CD8-positive, alpha-beta memory T cell (primary cell): Measurements from ENCODE around the gene SPPL3. TPM values are rescaled to one million over a fixed set of nuclear protein-coding genes. Genes with fewer than 3 reads are reported as not detected.

Experiments
- CTCF ChIA-PET: fragments of 350-600 bp; sonication (Branson Sonifier 250); formaldehyde crosslinking; loops from one replicate; lab custom pipeline; 2021; ENCODE audit warnings: antibody characterized with exemption; lab: Charles Lee
- POLR2A ChIA-PET: fragments of 350-600 bp; sonication (Branson Sonifier 250); formaldehyde crosslinking; loops from one replicate; lab custom pipeline; 2021; ENCODE audit warnings: antibody characterized with exemption; lab: Charles Lee
- DNase-seq, 5 donors: peaks; one replicate each; pipeline versions ENCODE4 v3.0.0 to v3.0.0-alpha.2; 2020 to 2022; ENCODE audit warnings: mixed read lengths in 1 of 5
- H3K27ac ChIP-seq: one replicate; pipeline ENCODE4 v1.7.0; 2013; ENCODE audit warnings: low read depth, mild to moderate bottlenecking, low read length, moderate library complexity
- H3K27me3 ChIP-seq: 2 replicates; pipeline ENCODE4 v1.7.0; 2013; ENCODE audit warnings: low read length, mild to moderate bottlenecking; ENCODE audit not compliant: insufficient read depth, poor library complexity, severe bottlenecking
- H3K36me3 ChIP-seq: 2 replicates; pipeline ENCODE4 v1.7.0; 2013; ENCODE audit warnings: mild to moderate bottlenecking, low read length, moderate library complexity; ENCODE audit not compliant: insufficient read depth
- H3K4me1 ChIP-seq: 2 replicates; pipeline ENCODE4 v1.7.0; 2013; ENCODE audit warnings: mild to moderate bottlenecking, low read length, moderate library complexity; ENCODE audit not compliant: insufficient read depth
- H3K4me3 ChIP-seq: 2 replicates; pipeline ENCODE4 v1.7.0; 2013; ENCODE audit warnings: mild to moderate bottlenecking, low read length
- H3K9me3 ChIP-seq: 2 replicates; pipeline ENCODE4 v1.7.0; 2013; ENCODE audit warnings: mild to moderate bottlenecking, low read length
- H3K27ac Mint-ChIP-seq, 8 donors: one replicate each; pipeline ENCODE4 v1.8.0; 2020 to 2021; ENCODE audit warnings: mixed read lengths in 8 of 8, mild to moderate bottlenecking in 6 of 8, inconsistent platforms in 3 of 8, moderate library complexity in 3 of 8
- H3K27me3 Mint-ChIP-seq, 2 donors: one replicate each; pipeline ENCODE4 v1.8.0; 2020 to 2021; ENCODE audit warnings: mixed read lengths in 2 of 2, mild to moderate bottlenecking in 1 of 2, moderate library complexity in 1 of 2
- H3K36me3 Mint-ChIP-seq, 3 donors: one replicate each; pipeline ENCODE4 v1.8.0; 2020 to 2021; ENCODE audit warnings: mixed read lengths in 3 of 3, inconsistent platforms in 1 of 3, mild to moderate bottlenecking in 1 of 3
- H3K4me1 Mint-ChIP-seq, 3 donors: one replicate each; pipeline ENCODE4 v1.8.0; 2020 to 2021; ENCODE audit warnings: mixed read lengths in 3 of 3, inconsistent platforms in 1 of 3, mild to moderate bottlenecking in 1 of 3
- H3K4me3 Mint-ChIP-seq, 7 donors: one replicate each; pipeline ENCODE4 v1.8.0; 2020 to 2021; ENCODE audit warnings: mixed read lengths in 7 of 7, mild to moderate bottlenecking in 6 of 7, moderate library complexity in 4 of 7, inconsistent platforms in 2 of 7
- H3K9me3 Mint-ChIP-seq, 5 donors: one replicate each; pipeline ENCODE4 v1.8.0; 2020 to 2022; ENCODE audit warnings: mixed read lengths in 5 of 5, mild to moderate bottlenecking in 3 of 5, moderate library complexity in 2 of 5, inconsistent platforms in 1 of 5
- polyA plus RNA-seq: library from polyadenylated mRNA; unstranded; fragments of 300-500 nt; fragmentation: Illumina TruSeq; gene quantifications from one replicate; pipeline ENCODE4 v1.2.3, GENCODE V29; 2021
- total RNA-seq, 2 experiments: library from RNA; stranded (reverse); gene quantifications; one replicate each; pipeline ENCODE4 v1.2.3, GENCODE V29; 2021

SPPL3 gene
- total and polyA plus RNA-seq, 3 experiments from 2014 or later: 33.1 to 35.6 (median 34.9) TPM

GRCh38 chr12:120775862-120776552, 128.2 kb downstream of the SPPL3 start:
- H3K9me3 ChIP-seq: no peaks in the 10 kb centered on the region
- Mint-ChIP-seq H3K4me1 (peaks cover 26 to 31% (median 30%) of the 10 kb centered on the region in 3 donors), H3K4me3 (no peak overlapping the region), H3K27ac (no peak overlapping the region), H3K36me3 (peaks cover 0 to 74% (median 14%) of the 10 kb centered on the region in 3 donors), H3K27me3 (peaks cover 0 to 1% of the 10 kb centered on the region in 2 donors), H3K9me3 (no peaks in the 10 kb centered on the region)
- no peaks in the 10 kb centered on the region for H3K4me1 ChIP-seq
- peaks cover 11% of the 10 kb centered on the region for H3K36me3 ChIP-seq
- no peak overlapping the region for H3K4me3 ChIP-seq
- DNase-seq: no peak
- no peaks in the 10 kb centered on the region for H3K27me3 ChIP-seq
- no peak overlapping the region for H3K27ac ChIP-seq
- ChIA-PET CTCF (no interaction called here), POLR2A (no interaction called here)

- Histone ChIP-seq H3K27me3 (no peaks in the 10 kb centered on the region), H3K4me3 (no peak overlapping the region), H3K9me3 (no peaks in the 10 kb centered on the region), H3K4me1 (no peaks in the 10 kb centered on the region), H3K36me3 (peaks cover 11% of the 10 kb centered on the region), H3K27ac (no peak overlapping the region)
- Mint-ChIP-seq H3K4me3 (peak overlapping the region in 3 of 7 donors; percentile 12 to 29 (median 14)), H3K9me3 (no peaks in the 10 kb centered on the region), H3K27ac (peak overlapping the region in 6 of 8 donors; percentile 35 to 93 (median 74)), H3K27me3 (peaks cover 0 to 1% of the 10 kb centered on the region in 2 donors), H3K4me1 (peaks cover 26 to 37% (median 28%) of the 10 kb centered on the region in 3 donors), H3K36me3 (peaks cover 0 to 79% (median 19%) of the 10 kb centered on the region in 3 donors)
- DNase-seq: no peak
- ChIA-PET POLR2A (no interaction called here), CTCF (interaction anchor here (1.1 kb wide), 1 partner anchor 10 kb away, joined by 4 read pairs; no protein-coding TSS in a partner anchor)
Measured at GRCh38 chr12:120774169-120774916, 129.8 kb downstream of the SPPL3 start.

GRCh38 chr12:120771097-120771496, 133.1 kb downstream of the SPPL3 start:
- H3K27ac ChIP-seq: no peak overlapping the region
- H3K9me3 ChIP-seq: no peaks in the 10 kb centered on the region
- peaks cover 24 to 34% (median 24%) of the 10 kb centered on the region in 3 donors for H3K4me1 Mint-ChIP-seq
- H3K36me3 ChIP-seq: peaks cover 42% of the 10 kb centered on the region
- peaks cover under 1 to 89% (median 26%) of the 10 kb centered on the region in 3 donors for H3K36me3 Mint-ChIP-seq
- CTCF ChIA-PET: no interaction called here
- no peak overlapping the region for H3K4me3 ChIP-seq
- POLR2A ChIA-PET: no interaction called here
- H3K4me1 ChIP-seq: no peaks in the 10 kb centered on the region
- H3K9me3 Mint-ChIP-seq: no peaks in the 10 kb centered on the region
- DNase-seq: no peak
- H3K27me3 Mint-ChIP-seq: peaks cover 0 to 1% of the 10 kb centered on the region in 2 donors
- H3K27ac Mint-ChIP-seq: peak overlapping the region in 5 of 8 donors; percentile 13 to 86 (median 64)
- no peak overlapping the region for H3K4me3 Mint-ChIP-seq
- no peaks in the 10 kb centered on the region for H3K27me3 ChIP-seq

- Mint-ChIP-seq H3K27ac (peak overlapping the region in 1 of 8 donors; percentile 21), H3K4me3 (no peak overlapping the region), H3K4me1 (peaks cover 0 to 6% (median 2%) of the 10 kb centered on the region in 3 donors), H3K9me3 (no peaks in the 10 kb centered on the region), H3K36me3 (peaks cover 4 to 94% (median 26%) of the 10 kb centered on the region in 3 donors), H3K27me3 (peaks cover 0 to 1% of the 10 kb centered on the region in 2 donors)
- no peaks in the 10 kb centered on the region for H3K9me3 ChIP-seq
- no peak overlapping the region for H3K4me3 ChIP-seq
- no peaks in the 10 kb centered on the region for H3K27me3 ChIP-seq
- ChIA-PET CTCF (interaction anchor here (0.6 kb wide), 1 partner anchor 262 kb away, joined by 3 read pairs; no protein-coding TSS in a partner anchor), POLR2A (no interaction called here)
- DNase-seq: no peak
- H3K36me3 ChIP-seq: peaks cover 53% of the 10 kb centered on the region
- H3K27ac ChIP-seq: no peak overlapping the region
- no peaks in the 10 kb centered on the region for H3K4me1 ChIP-seq
Measured at GRCh38 chr12:120767071-120768024, 136.8 kb downstream of the SPPL3 start.

DNA sequence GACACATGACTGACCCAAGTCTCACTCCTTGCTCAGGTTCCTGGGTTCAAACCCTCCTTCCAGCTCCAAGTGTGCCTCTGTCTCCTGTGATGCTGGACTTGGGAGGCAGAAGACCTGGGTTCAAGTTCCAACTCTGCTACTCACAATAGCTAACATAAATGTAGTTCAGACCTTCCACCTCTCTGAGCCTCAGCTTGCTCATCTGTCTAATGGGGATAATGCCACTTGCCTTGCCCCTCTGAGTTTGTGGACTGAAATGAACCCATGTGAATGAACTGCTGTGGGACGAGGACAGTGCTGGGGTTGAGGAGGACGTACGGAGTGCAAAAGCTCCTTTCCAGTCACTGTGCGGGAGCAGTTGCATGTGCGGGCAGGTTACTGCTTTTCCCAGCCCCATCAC, 137.6 kb downstream of the SPPL3 start:
- Mint-ChIP-seq H3K27me3 (no peaks in the 10 kb centered on the region), H3K4me1 (peaks cover 0 to 6% (median 2%) of the 10 kb centered on the region in 3 donors), H3K36me3 (peaks cover 4 to 94% (median 28%) of the 10 kb centered on the region in 3 donors), H3K4me3 (no peak overlapping the region), H3K27ac (peak overlapping the region in 2 of 8 donors; percentile 52 to 55), H3K9me3 (no peaks in the 10 kb centered on the region)
- ChIA-PET POLR2A (no interaction called here), CTCF (interaction anchor here (1.1 kb wide), 1 partner anchor 11 kb away, joined by 4 read pairs; no protein-coding TSS in a partner anchor)
- H3K36me3 ChIP-seq: peaks cover 52% of the 10 kb centered on the region
- no peaks in the 10 kb centered on the region for H3K27me3 ChIP-seq
- H3K4me1 ChIP-seq: peaks cover 1% of the 10 kb centered on the region
- no peaks in the 10 kb centered on the region for H3K9me3 ChIP-seq
- no peak overlapping the region for H3K27ac ChIP-seq
- no peak overlapping the region for H3K4me3 ChIP-seq
- no peak for DNase-seq

DNA sequence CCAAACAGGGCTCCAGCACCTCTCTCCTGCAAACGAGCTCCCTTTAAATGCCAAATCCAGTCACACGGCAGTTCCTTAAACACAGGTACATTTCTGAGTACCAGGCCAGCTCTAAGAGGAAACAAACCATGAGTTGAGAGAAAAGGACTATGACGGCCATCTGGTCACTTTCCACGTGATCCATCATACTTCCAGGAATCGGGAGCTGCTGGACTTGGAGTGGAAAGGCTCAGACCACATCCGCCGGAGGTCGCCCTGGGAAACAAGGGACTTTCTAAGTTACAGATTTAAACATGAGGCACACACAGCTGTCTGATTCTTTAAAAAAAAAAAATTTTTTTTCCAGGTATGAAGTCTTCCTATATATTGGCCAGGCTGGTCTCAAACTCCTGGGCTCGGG, 139.3 kb downstream of the SPPL3 start:
- H3K4me3 ChIP-seq: no peak overlapping the region
- peaks cover 8% of the 10 kb centered on the region for H3K4me1 ChIP-seq
- H3K36me3 ChIP-seq: peaks cover 48% of the 10 kb centered on the region
- Mint-ChIP-seq H3K9me3 (no peaks in the 10 kb centered on the region), H3K27me3 (no peaks in the 10 kb centered on the region), H3K36me3 (peaks cover 4 to 92% (median 26%) of the 10 kb centered on the region in 3 donors), H3K27ac (no peak overlapping the region), H3K4me1 (no peaks in the 10 kb centered on the region), H3K4me3 (no peak overlapping the region)
- ChIA-PET POLR2A (no interaction called here), CTCF (no interaction called here)
- DNase-seq: no peak
- H3K9me3 ChIP-seq: no peaks in the 10 kb centered on the region
- no peak overlapping the region for H3K27ac ChIP-seq
- no peaks in the 10 kb centered on the region for H3K27me3 ChIP-seq

DNA sequence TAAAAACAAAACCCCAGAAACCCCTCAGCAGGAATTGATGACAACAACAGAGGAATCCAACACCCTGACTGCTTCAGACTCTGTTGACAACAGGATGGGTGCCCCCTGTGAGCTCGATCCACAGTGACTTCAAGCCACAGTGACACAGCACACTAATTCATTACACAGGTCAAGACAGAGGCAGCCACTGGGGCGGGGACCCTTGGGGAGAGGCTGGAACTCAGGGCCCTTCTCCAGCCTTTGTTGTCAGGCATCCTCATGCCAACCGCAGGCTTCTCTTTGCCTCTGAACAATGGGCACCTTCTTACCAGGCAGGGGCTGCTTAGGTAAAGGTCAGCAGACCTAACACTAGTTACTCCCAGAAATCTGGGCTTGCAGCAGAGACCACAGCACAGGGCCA, 140.9 kb downstream of the SPPL3 start:
- no peaks in the 10 kb centered on the region for H3K27me3 Mint-ChIP-seq
- no peak overlapping the region for H3K4me3 ChIP-seq
- no peak overlapping the region for H3K4me3 Mint-ChIP-seq
- no peak overlapping the region for H3K27ac ChIP-seq
- CTCF ChIA-PET: no interaction called here
- peaks cover 38% of the 10 kb centered on the region for H3K36me3 ChIP-seq
- no peaks in the 10 kb centered on the region for H3K4me1 Mint-ChIP-seq
- no peak for DNase-seq
- H3K36me3 Mint-ChIP-seq: peaks cover 4 to 81% (median 20%) of the 10 kb centered on the region in 3 donors
- H3K27me3 ChIP-seq: no peaks in the 10 kb centered on the region
- no peaks in the 10 kb centered on the region for H3K9me3 ChIP-seq
- POLR2A ChIA-PET: no interaction called here
- H3K4me1 ChIP-seq: peaks cover 8% of the 10 kb centered on the region
- H3K27ac Mint-ChIP-seq: peak overlapping the region in 1 of 8 donors; percentile 52
- H3K9me3 Mint-ChIP-seq: no peaks in the 10 kb centered on the region
